Spleen (tissue), 7 donors: Measurements from ENCODE around the gene ATP5PF.

Experiments used
- CTCF ChIP-seq, 11 experiments: fragments of 200-600 bp in 7 of 11; fragments of 450-650 bp in 4 of 11; sonication (generic) in 4 of 11; IDR thresholded peaks in 8 of 11; conservative IDR thresholded peaks in 3 of 11; 1 replicate in 7 of 11; 2 replicates in 4 of 11; pipeline versions ENCODE4 v1.4.0 to v1.8.0; 2016 to 2021; ENCODE audit warnings: antibody characterized with exemption in 11 of 11, inconsistent platforms in 4 of 11, mild to moderate bottlenecking in 1 of 11
- POLR2A ChIP-seq, 3 donors: fragments of 450-650 bp; IDR thresholded peaks; one replicate each; pipeline ENCODE4 v1.5.1; 2017; ENCODE audit warnings: antibody characterized with exemption in 3 of 3, mild to moderate bottlenecking in 1 of 3
- POLR2AphosphoS5 ChIP-seq, 3 donors: sonication (generic); formaldehyde crosslinking; IDR thresholded peaks; one replicate each; pipeline ENCODE4 v1.5.1; 2017; ENCODE audit warnings: antibody characterized with exemption in 3 of 3
- donor health status: DM: no; HTN: no; CAD: no; lungs with moderate emphysema.
- donor health status: DM: no; HTN: no; CAD: no.
- donor health status: DM: no; HTN: no; CAD: no.

GRCh38 chr21:25737421-25737820 lies 2.7 kb upstream of the ATP5PF start:
- TF ChIP-seq CTCF (IDR thresholded peaks at IDR 0.05 in 8 of 11, conservative IDR thresholded peaks at IDR 0.05 in 3 of 11) (no peak), POLR2A (IDR thresholded peaks at IDR 0.05) (no peak), POLR2AphosphoS5 (IDR thresholded peaks at IDR 0.05) (no peak)
